ENCODE results near the gene PTPRC.

DNA sequence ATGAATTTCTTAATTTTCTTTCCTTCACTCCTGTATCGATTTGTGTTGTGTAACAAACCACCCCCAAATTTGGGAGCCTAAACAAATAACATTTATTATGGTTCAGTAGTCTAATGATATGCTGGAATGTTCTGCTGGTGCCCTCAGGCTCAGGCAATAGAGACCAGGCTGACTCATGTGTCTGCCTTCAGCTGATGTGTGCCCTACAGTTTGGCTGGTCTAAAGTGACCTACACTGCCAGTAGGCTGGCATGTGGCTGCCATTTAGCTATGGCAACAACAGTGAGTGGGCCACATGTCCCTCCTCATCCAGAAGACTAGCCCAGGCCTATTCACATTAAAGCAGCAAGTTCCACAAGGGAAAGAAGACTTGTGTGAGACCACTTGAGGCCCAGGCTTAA is 115.8 kb downstream of the PTPRC start:
- TF ChIP-seq, protein P1, sequence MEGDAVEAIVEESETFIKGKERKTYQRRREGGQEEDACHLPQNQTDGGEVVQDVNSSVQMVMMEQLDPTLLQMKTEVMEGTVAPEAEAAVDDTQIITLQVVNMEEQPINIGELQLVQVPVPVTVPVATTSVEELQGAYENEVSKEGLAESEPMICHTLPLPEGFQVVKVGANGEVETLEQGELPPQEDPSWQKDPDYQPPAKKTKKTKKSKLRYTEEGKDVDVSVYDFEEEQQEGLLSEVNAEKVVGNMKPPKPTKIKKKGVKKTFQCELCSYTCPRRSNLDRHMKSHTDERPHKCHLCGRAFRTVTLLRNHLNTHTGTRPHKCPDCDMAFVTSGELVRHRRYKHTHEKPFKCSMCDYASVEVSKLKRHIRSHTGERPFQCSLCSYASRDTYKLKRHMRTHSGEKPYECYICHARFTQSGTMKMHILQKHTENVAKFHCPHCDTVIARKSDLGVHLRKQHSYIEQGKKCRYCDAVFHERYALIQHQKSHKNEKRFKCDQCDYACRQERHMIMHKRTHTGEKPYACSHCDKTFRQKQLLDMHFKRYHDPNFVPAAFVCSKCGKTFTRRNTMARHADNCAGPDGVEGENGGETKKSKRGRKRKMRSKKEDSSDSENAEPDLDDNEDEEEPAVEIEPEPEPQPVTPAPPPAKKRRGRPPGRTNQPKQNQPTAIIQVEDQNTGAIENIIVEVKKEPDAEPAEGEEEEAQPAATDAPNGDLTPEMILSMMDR (IDR thresholded peaks at IDR 0.05): no peak
- no peak for TF ChIP-seq POLR2A (IDR thresholded peaks at IDR 0.05)
- TF ChIP-seq POLR2AphosphoS5 (IDR thresholded peaks at IDR 0.05): no peak
